AG10803 (cell line): ENCODE results near the gene LMBR1.

Experiments
- DNase-seq: peaks from one replicate; pipeline ENCODE4 v3.0.0; 2010; ENCODE audit warnings: low read depth
- H3K4me3 ChIP-seq: 2 replicates; pipeline ENCODE4 v1.5.1; 2011; ENCODE audit warnings: mild to moderate bottlenecking, low read length, control low read depth
- TF ChIP-seq, protein P1 (sequence below): conservative IDR thresholded peaks from 2 replicates; pipeline ENCODE4 v1.5.1; 2011; ENCODE audit warnings: mild to moderate bottlenecking, low read length, control low read depth, inconsistent platforms

Gene LMBR1

DNA sequence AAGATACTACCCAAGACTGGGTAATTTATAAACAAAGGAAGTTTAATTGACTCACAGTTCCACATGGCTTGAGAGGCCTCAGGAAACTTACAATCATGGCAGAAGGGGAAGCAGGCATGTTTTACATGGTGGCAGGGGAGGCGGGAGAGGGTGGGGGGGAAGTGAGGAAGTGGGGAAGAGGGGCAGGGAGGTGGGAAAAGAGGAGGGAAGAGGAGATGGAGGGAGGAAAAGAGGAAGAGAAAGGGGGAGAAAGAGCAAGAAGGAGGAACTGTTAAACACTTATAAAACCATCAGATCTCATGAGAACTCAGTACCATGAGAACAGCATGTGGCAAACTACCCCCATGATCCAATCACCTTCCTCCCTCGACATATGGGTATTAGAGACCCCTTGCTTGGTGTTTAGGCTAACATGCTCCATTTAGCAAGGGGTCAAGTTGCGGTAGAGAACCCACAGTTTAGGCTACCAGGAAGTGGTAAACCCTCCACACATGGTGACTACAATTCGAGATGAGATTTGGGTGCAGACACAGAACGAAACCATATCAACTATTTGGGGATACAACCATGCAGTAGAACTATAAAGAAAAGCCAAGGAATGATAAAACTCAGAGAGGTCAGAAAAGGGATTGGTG, 3.5 kb upstream of the LMBR1 start:
- no peak overlapping the region for H3K4me3 ChIP-seq
- no peak for DNase-seq
- TF ChIP-seq, protein P1, sequence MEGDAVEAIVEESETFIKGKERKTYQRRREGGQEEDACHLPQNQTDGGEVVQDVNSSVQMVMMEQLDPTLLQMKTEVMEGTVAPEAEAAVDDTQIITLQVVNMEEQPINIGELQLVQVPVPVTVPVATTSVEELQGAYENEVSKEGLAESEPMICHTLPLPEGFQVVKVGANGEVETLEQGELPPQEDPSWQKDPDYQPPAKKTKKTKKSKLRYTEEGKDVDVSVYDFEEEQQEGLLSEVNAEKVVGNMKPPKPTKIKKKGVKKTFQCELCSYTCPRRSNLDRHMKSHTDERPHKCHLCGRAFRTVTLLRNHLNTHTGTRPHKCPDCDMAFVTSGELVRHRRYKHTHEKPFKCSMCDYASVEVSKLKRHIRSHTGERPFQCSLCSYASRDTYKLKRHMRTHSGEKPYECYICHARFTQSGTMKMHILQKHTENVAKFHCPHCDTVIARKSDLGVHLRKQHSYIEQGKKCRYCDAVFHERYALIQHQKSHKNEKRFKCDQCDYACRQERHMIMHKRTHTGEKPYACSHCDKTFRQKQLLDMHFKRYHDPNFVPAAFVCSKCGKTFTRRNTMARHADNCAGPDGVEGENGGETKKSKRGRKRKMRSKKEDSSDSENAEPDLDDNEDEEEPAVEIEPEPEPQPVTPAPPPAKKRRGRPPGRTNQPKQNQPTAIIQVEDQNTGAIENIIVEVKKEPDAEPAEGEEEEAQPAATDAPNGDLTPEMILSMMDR = no peak

GRCh38 chr7:156895024-156895780, 2.2 kb upstream of the LMBR1 start:
- no peak for DNase-seq
- no peak overlapping the region for H3K4me3 ChIP-seq
- TF ChIP-seq, protein P1 = no peak

DNA sequence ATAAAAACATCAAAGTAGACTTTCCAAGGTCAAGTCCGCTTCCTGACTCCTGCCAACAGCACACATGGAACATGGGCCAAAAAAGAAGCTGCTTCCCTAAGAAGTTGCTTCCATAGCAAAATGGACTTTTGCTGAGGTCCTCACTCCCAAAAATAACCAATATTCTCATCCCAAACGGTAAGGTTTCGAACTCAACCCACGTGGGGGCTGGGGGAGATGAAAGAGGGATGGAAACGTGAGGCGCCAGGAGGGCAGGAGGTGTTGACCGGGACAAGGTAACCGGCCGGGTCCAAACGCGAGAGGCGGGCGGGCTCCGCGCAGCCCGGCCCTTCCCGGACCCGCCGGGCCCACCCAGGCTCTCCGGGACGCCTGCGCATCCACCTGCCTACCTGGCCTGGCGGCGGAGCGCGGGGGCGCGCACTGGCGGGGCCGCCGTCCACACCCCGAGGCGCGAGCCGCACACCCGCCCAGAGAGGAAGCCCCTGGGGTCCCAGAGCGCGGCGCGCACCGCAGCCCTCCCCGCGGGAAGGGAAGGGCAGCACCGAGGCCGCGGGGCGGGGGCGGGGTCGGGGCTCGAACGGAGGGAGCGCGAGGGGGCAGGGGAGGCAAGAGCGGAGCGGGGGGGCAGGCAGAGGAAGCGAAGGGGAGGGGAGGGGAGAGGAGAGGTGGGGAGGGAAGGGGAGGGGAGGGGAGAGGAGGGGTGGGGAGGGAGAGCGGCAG, 742 bp downstream of the LMBR1 start:
- H3K4me3 ChIP-seq = peak overlapping the region; percentile 70
- TF ChIP-seq, protein P1 = no peak
- peak; percentile 5 for DNase-seq

- TF ChIP-seq, protein P1 = no peak
- no peak overlapping the region for H3K4me3 ChIP-seq
- DNase-seq = no peak
Measured at GRCh38 chr7:156889746-156890145, 3.2 kb downstream of the LMBR1 start.

GRCh38 chr7:156889089-156889488, 3.9 kb downstream of the LMBR1 start:
- TF ChIP-seq, protein P1 = no peak
- DNase-seq = no peak

DNA sequence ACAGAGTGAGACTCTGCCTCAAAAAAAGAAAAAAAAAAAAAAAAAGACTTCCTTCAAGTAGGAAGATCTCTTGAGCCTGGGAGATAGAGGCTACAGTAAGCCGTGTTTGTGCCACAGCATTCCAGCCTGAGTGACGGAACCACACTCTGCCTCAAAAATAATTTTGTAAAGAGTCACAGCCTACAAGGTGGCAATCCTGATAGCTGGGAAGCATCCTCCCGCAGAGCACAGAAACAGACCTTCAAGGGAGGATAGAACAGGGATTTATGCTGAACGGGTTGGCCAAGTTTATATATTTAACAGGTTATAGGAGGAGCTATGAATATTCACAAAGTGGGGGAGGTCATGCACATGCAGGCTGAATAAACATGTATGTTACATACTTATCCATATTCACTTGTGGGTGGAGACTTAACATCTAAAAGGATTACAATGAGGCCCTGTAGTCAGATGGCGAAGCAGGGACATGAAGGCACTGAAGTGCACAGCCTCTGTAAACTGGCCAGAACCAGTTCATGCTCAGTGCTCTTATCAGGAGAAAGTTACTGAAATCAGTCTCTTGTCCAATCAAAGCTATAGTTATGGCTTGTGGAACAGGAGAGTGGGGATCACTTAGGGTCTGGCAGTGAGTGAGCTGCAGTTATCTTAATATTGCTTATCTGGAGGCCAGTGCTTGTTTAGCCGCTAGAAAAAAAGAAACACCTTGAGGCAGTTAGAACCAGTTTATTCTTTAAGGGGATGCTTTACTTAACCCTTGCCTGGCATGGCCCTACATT, 6.8 kb downstream of the LMBR1 start:
- TF ChIP-seq, protein P1 = no peak
- DNase-seq = no peak
- H3K4me3 ChIP-seq = no peak overlapping the region

More at GRCh38 chr7:156889089-156889488, 3.9 kb downstream of the LMBR1 start:
- no peak overlapping the region for H3K4me3 ChIP-seq
